ENCODE measurements around the gene FKBP15. TPM values are rescaled to one million over a fixed set of nuclear protein-coding genes. Genes with fewer than 3 reads are reported as not detected.

FKBP15 gene
- polyA plus RNA-seq, 1 donor (not counting 4 experiments of a cell fraction or from before 2014, with no cell fraction given) = 22.4 TPM

- Histone ChIP-seq H3K4me1 (ENCODE audit: control insufficient read depth, extremely low read depth, insufficient read depth, low read length) (peaks cover 3% of the 10 kb centered on the region), H3K36me3 (ENCODE audit: control insufficient read depth in 2 of 2, extremely low read depth in 1 of 2, insufficient read depth in 2 of 2, low read length in 2 of 2) (peaks cover 27 to 59% of the 10 kb centered on the region in 2 experiments), H3K4me2 (ENCODE audit: control insufficient read depth, extremely low read depth, insufficient read depth, low read depth, low read length) (no peak overlapping the region), H3K27ac (ENCODE audit: control insufficient read depth, insufficient read depth, low read length) (no peak overlapping the region), H3K4me3 (ENCODE audit: control insufficient read depth in 2 of 3, extremely low read depth in 1 of 3, insufficient read depth in 2 of 3, low read depth in 1 of 3, low read length in 3 of 3) (no peak overlapping the region), H3K27me3 (ENCODE audit: control insufficient read depth, extremely low read depth, insufficient read depth, low read length) (no peaks in the 10 kb centered on the region), H3K9ac (ENCODE audit: control insufficient read depth, extremely low read depth, insufficient read depth, low read length) (no peak overlapping the region), H4K20me1 (ENCODE audit: control insufficient read depth, extremely low read depth, insufficient read depth, low read length) (no peaks in the 10 kb centered on the region), H2AFZ (ENCODE audit: control insufficient read depth, low read length) (no peak overlapping the region), H3K9me3 (ENCODE audit: control insufficient read depth, low read depth, low read length) (no peaks in the 10 kb centered on the region), H3K79me2 (ENCODE audit: control insufficient read depth, insufficient read depth, low read length) (no peaks in the 10 kb centered on the region), H3K9me1 (ENCODE audit: control insufficient read depth, extremely low read depth, insufficient read depth, low read length) (no peaks in the 10 kb centered on the region)
- no peak for TF ChIP-seq EZH2 (IDR thresholded peaks at IDR 0.05; ENCODE audit: low read length)
- TF ChIP-seq, protein P1, sequence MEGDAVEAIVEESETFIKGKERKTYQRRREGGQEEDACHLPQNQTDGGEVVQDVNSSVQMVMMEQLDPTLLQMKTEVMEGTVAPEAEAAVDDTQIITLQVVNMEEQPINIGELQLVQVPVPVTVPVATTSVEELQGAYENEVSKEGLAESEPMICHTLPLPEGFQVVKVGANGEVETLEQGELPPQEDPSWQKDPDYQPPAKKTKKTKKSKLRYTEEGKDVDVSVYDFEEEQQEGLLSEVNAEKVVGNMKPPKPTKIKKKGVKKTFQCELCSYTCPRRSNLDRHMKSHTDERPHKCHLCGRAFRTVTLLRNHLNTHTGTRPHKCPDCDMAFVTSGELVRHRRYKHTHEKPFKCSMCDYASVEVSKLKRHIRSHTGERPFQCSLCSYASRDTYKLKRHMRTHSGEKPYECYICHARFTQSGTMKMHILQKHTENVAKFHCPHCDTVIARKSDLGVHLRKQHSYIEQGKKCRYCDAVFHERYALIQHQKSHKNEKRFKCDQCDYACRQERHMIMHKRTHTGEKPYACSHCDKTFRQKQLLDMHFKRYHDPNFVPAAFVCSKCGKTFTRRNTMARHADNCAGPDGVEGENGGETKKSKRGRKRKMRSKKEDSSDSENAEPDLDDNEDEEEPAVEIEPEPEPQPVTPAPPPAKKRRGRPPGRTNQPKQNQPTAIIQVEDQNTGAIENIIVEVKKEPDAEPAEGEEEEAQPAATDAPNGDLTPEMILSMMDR (optimal IDR thresholded peaks at IDR 0.05 in 1 of 3, IDR thresholded peaks at IDR 0.05 in 1 of 3, conservative IDR thresholded peaks at IDR 0.05 in 1 of 3; ENCODE audit: extremely low read depth in 1 of 3, insufficient read depth in 2 of 3, low read length in 3 of 3) = no peak
- FAIRE-seq (no peak), DNase-seq (ENCODE audit: low read depth, low spot score) (no peak)
- dilution Hi-C loops (cut with MboI; ENCODE audit: extremely low pct_ligation_motif_present, low sequenced_read_pairs) = no loop called here
Measured at GRCh38 chr9:113177251-113177650, 43.8 kb downstream of the FKBP15 start.

- H3K27me3 ChIP-seq (ENCODE audit: control insufficient read depth, extremely low read depth, insufficient read depth, low read length) = no peaks in the 10 kb centered on the region
- H3K27ac ChIP-seq (ENCODE audit: control insufficient read depth, insufficient read depth, low read length) = no peak overlapping the region
- DNase-seq (ENCODE audit: low read depth, low spot score) (no peak), FAIRE-seq (peak; percentile 36)
- no peak overlapping the region for H2AFZ ChIP-seq (ENCODE audit: control insufficient read depth, low read length)
- no peaks in the 10 kb centered on the region for H3K79me2 ChIP-seq (ENCODE audit: control insufficient read depth, insufficient read depth, low read length)
- no peaks in the 10 kb centered on the region for H4K20me1 ChIP-seq (ENCODE audit: control insufficient read depth, extremely low read depth, insufficient read depth, low read length)
- no peak for TF ChIP-seq EZH2 (IDR thresholded peaks at IDR 0.05; ENCODE audit: low read length)
- TF ChIP-seq, protein P1 (optimal IDR thresholded peaks at IDR 0.05 in 1 of 3, IDR thresholded peaks at IDR 0.05 in 1 of 3, conservative IDR thresholded peaks at IDR 0.05 in 1 of 3; ENCODE audit: extremely low read depth in 1 of 3, insufficient read depth in 2 of 3, low read length in 3 of 3) = no peak
- no peak overlapping the region for H3K9ac ChIP-seq (ENCODE audit: control insufficient read depth, extremely low read depth, insufficient read depth, low read length)
- H3K9me1 ChIP-seq (ENCODE audit: control insufficient read depth, extremely low read depth, insufficient read depth, low read length) = no peaks in the 10 kb centered on the region
- H3K36me3 ChIP-seq (ENCODE audit: control insufficient read depth in 2 of 2, extremely low read depth in 1 of 2, insufficient read depth in 2 of 2, low read length in 2 of 2) = peaks cover 27 to 55% of the 10 kb centered on the region in 2 experiments
- H3K4me3 ChIP-seq (ENCODE audit: control insufficient read depth in 2 of 3, extremely low read depth in 1 of 3, insufficient read depth in 2 of 3, low read depth in 1 of 3, low read length in 3 of 3) = no peak overlapping the region
- no peak overlapping the region for H3K4me2 ChIP-seq (ENCODE audit: control insufficient read depth, extremely low read depth, insufficient read depth, low read depth, low read length)
- peaks cover 3% of the 10 kb centered on the region for H3K4me1 ChIP-seq (ENCODE audit: control insufficient read depth, extremely low read depth, insufficient read depth, low read length)
- dilution Hi-C loops (cut with MboI; ENCODE audit: extremely low pct_ligation_motif_present, low sequenced_read_pairs) = no loop called here
- H3K9me3 ChIP-seq (ENCODE audit: control insufficient read depth, low read depth, low read length) = no peaks in the 10 kb centered on the region
Measured at GRCh38 chr9:113176803-113177202, 44.3 kb downstream of the FKBP15 start.
